B cell (primary cell): ENCODE data around the gene GYPC.

Source experiments
- CTCF ChIP-seq: fragments of 200-600 bp; IDR thresholded peaks from one replicate; pipeline ENCODE4 v1.8.0; 2022; ENCODE audit warnings: antibody characterized with exemption, mild to moderate bottlenecking
- EZH2 ChIP-seq: IDR thresholded peaks from 2 replicates; pipeline ENCODE4 v1.6.1; 2012; ENCODE audit warnings: borderline replicate concordance, low read depth, mild to moderate bottlenecking, moderate library complexity, low read length; ENCODE audit not compliant: insufficient read depth, poor library complexity, severe bottlenecking

- TF ChIP-seq CTCF (no peak), EZH2 (no peak)
These were observed 12.5 kb upstream of the GYPC start for GRCh38 chr2:126643431-126643830.
